MG63 (cell line): ENCODE data around the gene MACROD1. TPM values are rescaled to one million over a fixed set of nuclear protein-coding genes. Genes with fewer than 3 reads are reported as not detected.

ENCODE experiments used
- DNase-seq: peaks from one replicate; pipeline ENCODE4 v3.0.0-alpha.2; 2020
- H3K27me3 ChIP-seq: fragments of 250-450 bp; sonication (Bioruptor Pico); 2 replicates; pipeline ENCODE4 v1.5.1; 2020; ENCODE audit warnings: mild to moderate bottlenecking, moderate library complexity
- H3K36me3 ChIP-seq: fragments of 250-450 bp; sonication (Bioruptor Pico); 2 replicates; pipeline ENCODE4 v1.5.1; 2020; ENCODE audit warnings: mild to moderate bottlenecking, moderate library complexity
- H3K4me3 ChIP-seq: fragments of 250-450 bp; sonication (Bioruptor Pico); 2 replicates; pipeline ENCODE4 v1.5.1; 2020; ENCODE audit warnings: mild to moderate bottlenecking, moderate library complexity
- H3K9me3 ChIP-seq: fragments of 250-450 bp; sonication (Bioruptor Pico); 2 replicates; pipeline ENCODE4 v1.5.1; 2020; ENCODE audit warnings: mild to moderate bottlenecking, moderate library complexity
- total RNA-seq: library from RNA; depleted of rRNA; stranded (reverse); fragments of >200 nt; shearing (Covaris generic); gene quantifications from 2 replicates; pipeline ENCODE4 v1.2.3, GENCODE V29; 2014; ENCODE audit warnings: low replicate concordance

Gene MACROD1
- total RNA-seq, 1 experiment from 2014 or later = 44.1 TPM

DNA sequence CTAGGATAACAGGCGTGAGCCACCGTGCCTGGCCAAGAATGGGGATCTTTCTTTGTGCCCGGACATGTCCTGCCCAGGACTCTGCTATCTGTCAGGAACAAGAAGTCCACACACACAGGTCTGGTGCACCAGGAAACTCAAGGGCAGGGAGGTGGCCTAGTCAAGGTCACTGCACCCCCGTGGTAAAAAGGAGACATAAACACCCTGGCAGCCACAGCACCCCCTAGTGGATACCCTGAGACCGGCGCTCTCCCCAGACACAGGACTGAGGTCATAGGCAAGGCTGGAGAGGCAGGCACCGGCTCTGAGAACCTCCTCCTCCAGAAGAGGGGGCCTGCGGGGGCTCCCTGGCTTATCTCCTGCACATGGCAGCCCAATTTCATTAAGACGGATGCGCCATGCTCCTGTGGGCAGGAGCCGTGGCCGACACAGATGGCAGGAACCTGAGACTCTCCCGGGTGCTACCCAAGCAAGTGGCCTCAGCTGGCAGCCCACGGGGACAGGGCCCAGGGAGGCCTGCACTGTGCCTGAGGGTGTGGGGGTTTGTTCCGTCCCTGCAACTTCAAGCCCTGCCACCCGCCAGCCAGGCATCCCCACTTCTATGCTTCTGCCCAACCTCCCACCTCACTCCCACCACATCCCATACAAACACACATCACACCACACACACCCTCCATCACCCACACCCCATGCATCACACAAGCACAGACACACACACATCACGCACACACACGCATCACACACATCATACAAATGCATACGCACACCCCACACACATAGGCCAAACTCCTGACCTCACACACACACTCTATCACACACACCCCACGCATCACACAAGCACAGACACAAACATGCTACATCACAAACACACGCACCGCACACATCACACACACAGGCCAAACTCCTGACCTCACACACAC, 19.6 kb downstream of the MACROD1 start:
- peak; percentile 33 for DNase-seq
- Histone ChIP-seq H3K4me3 (no peak overlapping the region), H3K27me3 (no peaks in the 10 kb centered on the region), H3K36me3 (no peaks in the 10 kb centered on the region), H3K9me3 (no peaks in the 10 kb centered on the region)

DNA sequence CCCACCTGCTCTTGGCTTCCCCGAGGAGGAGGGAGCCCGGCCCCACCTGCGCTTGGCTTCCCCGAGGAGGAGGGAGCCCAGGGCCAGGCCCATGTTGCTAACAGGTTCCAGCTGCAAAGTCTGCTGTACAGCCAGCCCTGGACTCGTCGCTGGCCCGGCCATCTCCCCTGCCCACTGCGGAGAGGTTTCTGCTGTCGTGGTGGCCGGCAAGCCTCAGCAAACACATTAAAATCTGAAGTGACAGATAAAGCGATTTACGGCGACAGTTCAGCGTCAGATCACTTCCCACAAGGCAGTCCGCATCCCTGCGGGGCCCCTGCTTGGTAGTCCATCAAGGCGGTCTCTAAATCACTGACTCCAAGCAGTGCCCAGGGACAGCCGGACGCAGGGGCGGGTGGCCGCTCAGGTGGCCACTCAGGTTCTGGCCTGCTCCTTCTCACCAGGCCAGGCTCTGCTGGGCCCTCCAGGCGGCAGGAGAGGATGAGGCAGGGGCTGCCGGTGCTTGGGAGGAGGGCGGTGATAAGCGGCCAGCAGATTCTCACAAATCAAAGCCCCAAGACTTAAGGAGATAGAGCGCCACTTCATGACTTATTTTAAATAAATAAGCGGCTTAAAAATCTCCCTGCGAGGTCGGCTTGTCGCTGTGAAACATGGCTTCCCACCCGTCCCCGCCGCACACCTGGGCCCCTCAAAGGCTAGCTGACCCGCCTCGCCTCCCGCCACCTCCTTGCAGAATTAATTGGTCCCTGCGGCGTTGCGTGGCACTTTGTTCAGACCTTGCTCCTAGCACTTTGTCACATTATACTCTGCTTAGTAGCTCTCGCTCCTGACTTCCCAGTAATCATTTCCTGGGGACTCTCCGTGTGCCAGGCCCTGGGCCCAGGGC, 21.1 kb downstream of the MACROD1 start:
- Histone ChIP-seq H3K27me3 (no peaks in the 10 kb centered on the region), H3K4me3 (no peak overlapping the region), H3K36me3 (no peaks in the 10 kb centered on the region), H3K9me3 (no peaks in the 10 kb centered on the region)
- DNase-seq = no peak

DNA sequence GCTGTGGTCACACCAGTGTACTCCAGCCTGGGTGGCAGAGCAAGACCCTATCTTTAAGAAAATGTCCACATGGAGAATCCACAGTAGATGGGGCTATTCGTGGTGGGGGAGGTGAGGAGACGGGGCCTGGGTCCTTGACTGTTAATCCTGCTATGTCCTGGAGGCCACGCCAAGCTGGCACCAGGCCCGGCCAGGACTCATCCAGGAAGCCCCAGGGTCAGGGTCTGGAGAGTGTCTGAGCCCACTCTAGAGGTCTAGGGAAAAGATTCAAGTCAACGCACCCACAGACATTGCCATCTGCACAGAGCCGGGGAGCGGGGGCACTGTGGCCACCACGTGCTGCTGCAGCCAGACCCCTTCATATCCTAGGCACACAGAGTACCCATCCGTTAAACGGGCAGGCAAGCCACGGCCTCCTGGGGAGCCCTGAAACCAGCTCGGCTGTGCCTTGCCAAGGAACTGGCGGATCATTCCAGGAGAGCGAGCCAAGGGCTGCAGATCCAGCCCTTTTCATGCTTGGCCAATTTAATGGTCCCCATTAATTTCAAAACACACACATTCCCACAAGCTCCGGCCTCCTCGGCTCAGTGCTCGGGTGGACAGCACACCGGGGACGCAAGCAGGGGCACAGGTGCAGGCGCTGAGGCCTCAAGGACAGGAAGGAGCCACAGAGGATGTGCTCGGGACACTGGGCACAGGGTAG, 24.7 kb downstream of the MACROD1 start:
- peak; percentile 65 for DNase-seq
- no peaks in the 10 kb centered on the region for H3K36me3 ChIP-seq
- no peaks in the 10 kb centered on the region for H3K27me3 ChIP-seq
- no peak overlapping the region for H3K4me3 ChIP-seq
- H3K9me3 ChIP-seq = no peaks in the 10 kb centered on the region

DNA sequence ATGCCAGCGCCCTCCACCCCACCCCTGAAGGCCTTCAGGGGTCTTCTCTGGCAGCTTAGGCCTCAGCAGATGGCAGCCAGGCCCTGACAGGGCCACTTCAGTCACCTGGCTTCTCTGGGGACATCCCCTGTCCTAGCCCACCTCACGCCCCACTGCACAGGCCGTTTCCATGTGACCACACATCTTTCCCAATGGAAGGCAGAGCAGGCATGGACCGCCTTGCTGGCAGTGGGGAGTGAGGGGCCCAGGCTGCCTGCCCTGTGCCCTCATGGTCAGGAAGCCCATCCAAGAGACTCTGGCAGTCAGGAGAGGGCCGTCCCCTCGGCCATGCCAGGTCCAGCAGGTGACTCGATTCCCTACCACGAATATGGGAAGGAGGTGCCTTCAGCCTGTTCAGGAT, 25.8 kb downstream of the MACROD1 start:
- H3K9me3 ChIP-seq = no peaks in the 10 kb centered on the region
- H3K4me3 ChIP-seq = no peak overlapping the region
- no peak for DNase-seq
- H3K36me3 ChIP-seq = no peaks in the 10 kb centered on the region
- no peaks in the 10 kb centered on the region for H3K27me3 ChIP-seq

DNA sequence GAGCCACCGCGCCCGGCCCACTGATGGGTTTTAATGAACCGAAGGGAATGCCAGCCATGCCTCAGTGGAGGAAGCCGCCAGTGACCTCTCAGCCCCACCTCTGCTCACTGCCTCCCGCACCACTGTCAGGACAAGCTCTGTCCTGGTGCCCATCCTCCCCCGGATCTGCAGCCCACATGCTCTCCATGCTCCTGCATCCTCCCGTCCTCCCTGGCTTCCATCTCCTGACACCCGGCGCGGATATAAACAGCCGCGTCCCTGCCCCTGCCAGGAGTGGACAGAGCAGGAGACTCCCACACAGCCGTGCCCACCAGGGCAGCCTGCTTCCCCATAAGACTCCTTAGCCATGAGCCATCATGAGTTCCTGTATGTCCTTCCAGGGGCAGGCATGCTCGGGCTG, 26.9 kb downstream of the MACROD1 start:
- no peak overlapping the region for H3K4me3 ChIP-seq
- no peak for DNase-seq
- H3K27me3 ChIP-seq = no peaks in the 10 kb centered on the region
- no peaks in the 10 kb centered on the region for H3K36me3 ChIP-seq
- H3K9me3 ChIP-seq = no peaks in the 10 kb centered on the region

DNA sequence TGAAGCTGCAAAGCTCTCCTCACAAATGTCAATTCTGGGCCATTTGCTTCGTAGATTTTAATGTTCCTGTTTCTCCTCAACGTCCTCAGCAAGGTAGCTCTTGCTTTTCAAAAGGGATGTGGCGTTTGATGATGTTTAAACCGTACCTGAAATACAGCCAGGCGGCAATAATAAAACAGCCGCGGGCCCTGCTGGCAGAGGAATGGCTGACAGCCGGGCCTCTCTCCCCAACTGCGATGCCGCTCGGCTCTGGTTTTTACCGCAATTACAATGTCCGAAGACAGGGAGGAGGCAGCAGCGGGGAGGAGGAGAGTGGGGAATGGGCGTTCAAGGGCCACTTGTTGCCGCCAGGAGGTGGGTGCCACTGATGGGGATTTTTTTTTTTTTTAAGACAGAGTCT, 27.5 kb downstream of the MACROD1 start:
- Histone ChIP-seq H3K36me3 (no peaks in the 10 kb centered on the region), H3K4me3 (no peak overlapping the region), H3K27me3 (no peaks in the 10 kb centered on the region), H3K9me3 (no peaks in the 10 kb centered on the region)
- DNase-seq = no peak

DNA sequence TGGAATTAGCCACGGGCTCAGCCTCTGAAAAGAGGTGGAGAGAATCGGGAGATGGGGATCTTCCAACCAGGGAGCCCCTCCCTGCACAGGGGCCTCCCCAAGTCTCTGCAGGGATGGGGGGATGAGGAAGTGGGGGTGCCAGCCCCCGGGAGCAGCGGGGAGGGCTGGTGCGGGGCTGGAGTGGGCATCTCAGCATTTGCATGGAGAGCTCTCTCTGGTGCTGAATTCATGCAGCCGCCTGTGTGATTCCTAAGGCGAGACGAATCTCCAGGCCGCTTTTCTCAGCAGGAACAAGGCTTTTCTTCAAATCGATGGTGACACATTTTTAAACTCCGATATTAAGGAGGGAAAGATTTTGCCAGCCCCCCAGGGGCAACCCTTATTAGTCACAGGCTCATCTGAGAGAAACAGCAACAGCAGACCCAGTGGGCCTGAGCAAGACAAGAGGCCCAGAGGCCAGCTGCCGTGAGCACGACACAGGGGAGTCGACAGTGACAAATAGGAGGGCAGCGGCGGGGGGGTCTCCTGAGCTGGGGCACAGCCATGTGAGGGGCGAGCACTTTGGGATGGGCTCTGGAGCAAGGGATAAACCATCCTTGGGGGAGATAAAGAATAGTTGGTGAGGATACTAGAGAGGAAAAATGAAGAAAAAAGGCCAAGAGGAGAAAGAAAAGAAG, 29.0 kb downstream of the MACROD1 start:
- H3K9me3 ChIP-seq = no peaks in the 10 kb centered on the region
- H3K4me3 ChIP-seq = no peak overlapping the region
- no peaks in the 10 kb centered on the region for H3K27me3 ChIP-seq
- H3K36me3 ChIP-seq = no peaks in the 10 kb centered on the region
- no peak for DNase-seq

DNA sequence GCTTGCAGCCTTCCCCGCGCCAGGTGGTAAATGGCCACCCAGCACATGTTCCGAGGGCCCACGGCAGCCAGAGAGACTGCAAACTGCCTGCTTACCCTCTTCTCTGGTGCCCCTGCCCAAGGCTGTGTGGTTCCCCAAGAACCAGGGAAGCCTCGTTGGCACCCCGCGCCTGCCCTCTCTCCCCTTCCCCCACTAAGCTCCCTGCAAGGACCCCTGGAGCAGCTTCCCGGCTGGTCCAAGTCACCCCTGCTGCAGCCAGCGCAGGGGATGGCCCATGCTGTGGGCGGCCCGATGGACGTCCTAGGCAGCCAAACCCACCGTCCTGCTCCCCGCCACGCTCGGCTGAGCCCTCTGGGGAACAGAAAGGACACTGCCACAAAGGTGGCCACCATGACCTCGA, 30.2 kb downstream of the MACROD1 start:
- no peak for DNase-seq
- Histone ChIP-seq H3K4me3 (no peak overlapping the region), H3K9me3 (no peaks in the 10 kb centered on the region), H3K36me3 (no peaks in the 10 kb centered on the region), H3K27me3 (no peaks in the 10 kb centered on the region)

DNA sequence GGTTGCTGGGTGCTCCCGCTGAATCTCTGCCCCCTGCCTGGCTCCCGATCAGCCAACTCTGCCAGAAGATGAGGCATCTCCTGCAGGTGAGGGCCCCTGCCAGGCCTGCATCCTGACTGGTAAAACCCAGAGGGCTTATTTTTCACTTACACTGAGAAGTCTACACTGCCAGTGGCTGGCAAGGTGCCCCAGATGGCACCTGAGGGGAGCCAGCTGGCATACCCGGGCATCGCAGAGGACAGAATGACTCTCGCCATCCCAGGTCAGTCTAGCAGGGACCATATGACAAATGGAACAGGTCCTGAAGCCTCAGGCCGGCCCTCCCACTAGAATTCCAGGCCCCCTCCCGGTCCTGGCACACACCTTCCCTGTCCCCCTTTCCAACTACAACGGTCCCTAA, 30.9 kb downstream of the MACROD1 start:
- no peaks in the 10 kb centered on the region for H3K36me3 ChIP-seq
- no peaks in the 10 kb centered on the region for H3K27me3 ChIP-seq
- no peak overlapping the region for H3K4me3 ChIP-seq
- no peak for DNase-seq
- no peaks in the 10 kb centered on the region for H3K9me3 ChIP-seq

DNA sequence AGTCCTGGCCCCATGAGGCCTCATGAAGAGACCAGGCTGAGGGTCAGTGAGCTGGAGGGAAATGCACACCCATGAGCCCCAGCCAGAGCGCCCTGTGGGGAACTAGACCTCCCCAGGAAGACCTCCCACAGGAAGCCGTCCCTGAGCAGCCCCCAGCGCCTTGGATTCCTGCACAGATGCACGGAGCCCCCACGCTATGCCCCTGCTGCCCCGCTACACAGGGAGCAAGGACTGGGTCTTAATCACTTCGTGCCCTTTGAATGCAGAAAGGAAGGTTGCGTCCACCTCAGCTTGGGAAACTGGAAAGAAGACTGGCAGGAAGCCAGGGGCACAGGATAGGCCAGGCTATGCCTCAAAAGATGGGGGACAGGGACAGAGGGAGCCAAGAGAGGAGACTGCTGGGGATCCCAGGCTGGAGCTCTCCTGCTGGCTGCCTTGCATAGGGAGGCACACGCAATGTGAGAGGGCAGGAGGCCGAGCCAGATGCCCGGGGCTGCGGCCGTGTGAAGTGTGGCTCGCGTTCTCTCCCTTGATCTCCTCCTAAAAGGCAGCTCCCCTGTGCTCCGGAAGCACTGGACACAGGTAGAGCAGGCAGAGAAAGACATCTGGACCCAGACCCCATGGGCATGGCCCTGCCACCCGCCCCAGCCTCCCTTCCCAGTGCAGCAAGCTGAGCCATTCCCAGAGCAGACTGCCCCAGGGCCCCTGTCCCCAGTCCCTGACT, 32.8 kb downstream of the MACROD1 start:
- no peak overlapping the region for H3K4me3 ChIP-seq
- no peaks in the 10 kb centered on the region for H3K27me3 ChIP-seq
- no peaks in the 10 kb centered on the region for H3K36me3 ChIP-seq
- no peaks in the 10 kb centered on the region for H3K9me3 ChIP-seq
- no peak for DNase-seq

DNA sequence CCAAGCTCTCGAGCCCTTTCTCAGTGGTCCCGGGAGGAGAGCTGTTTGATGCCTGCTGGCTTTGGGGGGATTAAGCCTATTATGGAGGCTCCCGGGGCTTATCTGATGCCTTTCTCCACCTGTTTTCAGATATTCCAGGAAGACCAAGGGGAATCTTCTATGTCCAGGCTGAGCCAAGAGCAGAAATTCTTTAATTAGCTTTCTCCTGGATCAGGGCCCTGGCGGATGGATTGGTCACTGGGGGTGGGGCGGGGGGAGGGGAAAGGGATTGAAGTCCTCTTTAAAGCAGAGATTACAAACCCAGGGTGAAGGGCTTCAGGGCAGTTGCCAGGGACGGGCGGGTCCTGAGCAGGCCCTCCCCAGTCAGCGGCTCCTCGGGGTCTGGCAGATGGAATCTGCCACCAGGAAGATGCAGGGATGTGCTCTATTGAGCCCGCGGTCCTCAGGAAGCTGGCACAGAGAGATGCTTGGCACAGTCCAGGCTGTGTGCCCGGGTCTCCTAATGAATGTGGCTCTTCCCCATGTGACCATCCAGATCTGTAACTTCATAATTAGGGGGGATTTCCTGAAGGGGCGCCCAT, 33.6 kb downstream of the MACROD1 start:
- Histone ChIP-seq H3K9me3 (no peaks in the 10 kb centered on the region), H3K4me3 (no peak overlapping the region), H3K36me3 (no peaks in the 10 kb centered on the region), H3K27me3 (no peaks in the 10 kb centered on the region)
- DNase-seq = no peak

DNA sequence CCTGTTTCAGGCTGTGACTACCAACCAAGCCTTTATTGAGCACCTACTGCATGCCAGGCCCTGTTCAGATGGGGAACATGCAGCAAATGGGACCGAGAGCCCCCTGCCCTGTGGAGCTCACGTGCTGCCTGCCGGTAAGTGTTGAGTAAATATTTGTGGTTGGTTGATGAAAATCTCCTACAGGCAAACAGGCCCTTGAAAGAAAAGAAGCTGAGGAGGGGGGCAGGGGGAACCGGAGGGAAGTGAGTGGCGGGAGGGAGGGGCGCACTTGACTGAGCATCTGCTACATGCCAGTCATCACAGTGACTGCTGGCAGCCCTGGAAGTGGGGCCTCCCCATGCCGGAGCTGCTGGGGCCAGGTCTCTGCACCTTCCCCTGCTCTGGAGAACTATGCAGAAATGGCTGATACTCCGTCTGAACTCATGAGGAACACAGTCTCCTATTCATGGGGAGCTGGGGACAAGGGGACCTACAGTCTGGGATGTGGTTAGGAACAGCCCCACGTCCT, 34.2 kb downstream of the MACROD1 start:
- Histone ChIP-seq H3K27me3 (no peaks in the 10 kb centered on the region), H3K9me3 (no peaks in the 10 kb centered on the region), H3K4me3 (no peak overlapping the region), H3K36me3 (no peaks in the 10 kb centered on the region)
- no peak for DNase-seq

DNA sequence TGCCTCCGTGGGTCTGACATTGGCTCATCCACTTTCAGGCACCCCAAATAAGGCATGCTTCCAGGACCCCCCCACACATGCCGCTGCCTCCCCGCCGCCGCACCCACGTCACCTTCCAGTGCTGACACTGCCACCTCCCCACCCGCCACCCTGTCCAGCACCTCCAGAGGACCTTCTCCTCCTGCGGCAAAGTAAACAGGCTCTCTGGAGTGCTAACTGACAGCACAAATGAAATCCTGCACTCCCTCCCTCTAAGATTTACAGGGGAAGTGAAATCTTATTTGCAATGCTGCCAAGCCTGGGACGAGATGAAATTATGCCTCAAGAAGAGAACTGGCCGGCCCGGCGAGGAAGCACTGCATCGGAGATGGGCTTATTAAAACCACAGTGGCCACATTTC, 35.3 kb downstream of the MACROD1 start:
- H3K36me3 ChIP-seq = no peaks in the 10 kb centered on the region
- DNase-seq = no peak
- H3K4me3 ChIP-seq = no peak overlapping the region
- no peaks in the 10 kb centered on the region for H3K9me3 ChIP-seq
- no peaks in the 10 kb centered on the region for H3K27me3 ChIP-seq

DNA sequence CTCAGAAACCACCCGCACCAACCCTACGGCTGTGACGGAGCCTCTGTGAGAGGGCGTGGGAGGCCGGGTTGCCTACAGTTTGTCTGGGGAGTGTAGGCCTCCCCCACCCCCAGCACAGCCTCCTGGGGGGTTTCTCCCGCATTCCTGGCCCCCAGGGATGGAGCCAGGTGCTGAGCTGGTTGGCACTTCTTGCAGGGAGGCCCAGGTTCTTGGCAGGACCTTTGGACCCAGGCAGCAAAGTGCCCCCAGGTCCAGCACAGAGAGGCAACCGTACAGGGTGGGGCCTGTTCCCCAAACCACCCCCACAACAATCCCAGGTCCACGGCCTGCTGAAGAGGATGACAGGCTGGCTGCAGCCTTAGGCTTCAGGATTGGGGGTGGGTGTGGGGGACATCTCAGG, 36.5 kb downstream of the MACROD1 start:
- Histone ChIP-seq H3K27me3 (no peaks in the 10 kb centered on the region), H3K9me3 (no peaks in the 10 kb centered on the region), H3K36me3 (no peaks in the 10 kb centered on the region), H3K4me3 (no peak overlapping the region)
- DNase-seq = no peak

DNA sequence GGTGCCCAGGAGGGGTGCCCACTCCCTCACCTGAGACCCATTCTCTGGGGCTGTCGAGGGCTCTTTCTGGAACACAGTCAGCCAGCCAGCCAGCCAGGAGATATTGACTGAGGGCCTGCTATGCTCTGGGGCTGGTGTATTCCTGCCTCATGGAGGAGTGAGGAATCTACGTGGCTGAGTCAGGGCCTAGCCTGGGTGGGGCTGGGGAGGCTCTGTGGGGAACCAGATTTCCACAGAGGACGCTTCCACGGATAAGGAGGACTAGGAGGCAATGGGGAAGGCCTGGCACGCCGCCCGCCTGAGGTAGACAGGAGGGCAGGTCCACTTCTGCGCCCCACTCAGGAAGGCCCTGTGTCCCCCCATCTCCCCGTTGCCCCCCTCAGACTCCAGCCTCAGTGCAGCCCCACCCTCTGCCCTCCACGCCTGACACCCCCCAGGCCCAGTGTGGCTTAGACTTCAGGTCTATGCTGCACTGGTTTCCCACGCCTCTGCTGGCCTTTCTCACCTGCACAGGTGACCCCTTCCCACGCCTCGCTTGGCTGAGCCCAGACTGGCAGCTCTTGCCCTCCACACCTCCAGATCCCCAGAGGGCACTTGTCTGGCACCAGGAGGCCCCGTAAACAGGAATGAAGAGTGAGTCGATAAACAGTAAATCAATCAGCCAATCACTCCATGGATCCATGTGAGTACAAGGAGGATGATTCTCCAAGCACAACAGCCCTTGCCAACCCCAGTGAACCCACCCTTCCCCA, 37.5 kb downstream of the MACROD1 start:
- Histone ChIP-seq H3K27me3 (no peaks in the 10 kb centered on the region), H3K36me3 (no peaks in the 10 kb centered on the region), H3K4me3 (no peak overlapping the region), H3K9me3 (no peaks in the 10 kb centered on the region)
- DNase-seq = no peak
